HG02970 (cell line): ENCODE data around the gene STPG3.

Source experiments
- ATAC-seq: cut with Tn5 transposase; IDR thresholded peaks from one replicate; pipeline ENCODE4 v1.9.1; 2021; ENCODE audit warnings: mild to moderate bottlenecking, moderate library complexity, moderate number of reproducible peaks; ENCODE audit not compliant: unreplicated experiment, low FRiP score

The STPG3 gene

GRCh38 chr9:137221506-137222111 is 29.5 kb upstream of the STPG3 start:
- no peak for ATAC-seq

DNA sequence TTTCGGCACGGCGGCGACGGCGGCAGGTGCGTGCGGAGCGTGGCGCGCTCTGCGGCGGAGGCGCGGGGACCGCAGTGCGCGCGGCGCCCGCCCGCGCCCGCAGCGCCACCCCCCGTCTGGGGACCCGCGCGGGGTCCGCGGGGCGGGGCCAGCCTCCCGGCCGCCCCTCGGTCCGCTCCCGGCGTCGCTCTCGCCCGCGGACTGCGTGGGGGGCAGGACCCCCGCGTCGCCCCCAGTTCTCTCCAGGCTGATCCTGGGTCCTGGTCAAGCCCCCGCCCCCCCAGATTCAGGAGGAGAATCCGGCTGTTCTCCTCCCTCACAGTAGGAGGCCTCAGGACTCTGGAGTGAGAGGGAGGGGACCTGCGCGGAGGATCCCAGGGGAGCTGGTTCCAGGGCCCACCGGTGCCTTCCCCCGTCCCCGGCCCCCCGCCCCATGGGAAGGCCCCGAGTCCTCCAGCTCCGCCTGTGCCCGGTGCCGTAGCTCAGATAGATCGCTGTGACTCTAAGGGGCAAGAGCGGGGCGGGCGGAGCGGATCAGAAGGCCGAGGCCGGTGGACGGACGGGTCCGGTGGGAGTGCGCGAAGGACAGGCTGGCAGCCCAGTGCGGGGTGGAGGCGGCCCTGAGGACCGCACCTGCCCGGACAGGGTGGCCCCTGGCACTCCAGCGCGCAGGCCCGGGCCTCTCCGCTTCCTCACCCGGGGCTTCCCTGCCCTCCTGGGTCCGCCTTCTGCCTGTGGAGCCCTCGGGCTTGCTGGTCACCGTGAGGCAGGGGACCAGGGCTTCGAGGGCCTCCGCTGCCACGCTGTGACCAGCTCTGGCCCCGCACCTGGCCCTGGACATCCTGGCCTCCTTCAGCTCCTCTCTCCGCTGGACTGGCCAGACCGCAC is 28.7 kb upstream of the STPG3 start, which contains the start of gene RNF208:
RNF208 (minus strand) TSS at position 51 of the 888 bp plus-strand sequence. CDS start 1,028 bp downstream, outside the sequence.
- ATAC-seq, result peak; percentile 4

DNA sequence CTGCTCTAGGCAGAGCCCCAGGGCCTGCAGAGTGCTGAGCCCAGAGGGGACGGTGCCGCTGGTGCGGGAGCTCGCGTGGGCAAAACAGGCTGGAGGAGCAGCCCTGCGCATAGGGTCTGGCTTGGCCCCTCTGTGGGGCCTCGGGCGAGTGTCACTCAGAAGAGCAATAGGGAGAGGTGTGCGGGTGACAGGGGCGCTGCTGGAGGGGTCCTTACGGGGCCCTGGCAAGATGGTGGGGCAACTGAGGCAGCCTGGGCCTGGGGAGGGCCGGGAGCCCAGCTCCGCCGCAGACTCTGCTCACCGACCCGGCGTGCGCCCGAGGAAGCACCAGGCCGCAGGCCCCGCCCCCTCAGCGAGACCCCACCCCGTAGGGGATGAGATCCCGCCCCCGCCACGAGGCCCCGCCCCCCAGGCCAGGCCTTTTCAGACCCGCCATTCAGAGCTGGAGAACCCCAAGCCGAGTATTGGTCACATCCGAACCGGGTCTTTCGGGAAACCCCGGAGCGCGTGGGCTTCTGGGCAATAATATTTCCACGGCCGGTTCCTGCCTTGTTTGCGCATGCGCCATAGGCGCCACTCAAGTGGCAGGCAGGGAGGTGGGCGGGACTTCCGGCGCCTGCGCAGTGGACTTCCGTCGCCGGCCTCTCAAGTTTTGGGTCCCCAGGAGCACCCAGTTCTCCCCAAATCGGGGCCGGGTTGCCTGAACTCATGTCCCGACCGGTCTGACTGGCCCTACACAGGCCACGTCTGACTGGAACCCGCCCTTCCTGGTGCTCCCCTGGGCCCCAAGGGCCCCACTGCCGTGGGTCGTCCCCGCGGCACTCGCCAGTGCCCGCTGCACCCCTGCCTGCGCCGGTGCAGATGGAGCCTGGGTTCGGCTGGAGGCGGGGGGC is 27.8 kb upstream of the STPG3 start:
- peak; percentile 78 for ATAC-seq

- ATAC-seq, result no peak
These were observed 26.0 kb upstream of the STPG3 start, which contains the start of gene CYSRT1 for GRCh38 chr9:137224830-137225694. Gene CYSRT1, plus strand, starts transcription at chr9:137225174. Its CDS starts 448 bp downstream, at chr9:137225622.

- ATAC-seq, result no peak
These were observed 25.3 kb upstream of the STPG3 start for GRCh38 chr9:137225699-137226331.

GRCh38 chr9:137226338-137227053 is 24.6 kb upstream of the STPG3 start:
- ATAC-seq, result no peak

DNA sequence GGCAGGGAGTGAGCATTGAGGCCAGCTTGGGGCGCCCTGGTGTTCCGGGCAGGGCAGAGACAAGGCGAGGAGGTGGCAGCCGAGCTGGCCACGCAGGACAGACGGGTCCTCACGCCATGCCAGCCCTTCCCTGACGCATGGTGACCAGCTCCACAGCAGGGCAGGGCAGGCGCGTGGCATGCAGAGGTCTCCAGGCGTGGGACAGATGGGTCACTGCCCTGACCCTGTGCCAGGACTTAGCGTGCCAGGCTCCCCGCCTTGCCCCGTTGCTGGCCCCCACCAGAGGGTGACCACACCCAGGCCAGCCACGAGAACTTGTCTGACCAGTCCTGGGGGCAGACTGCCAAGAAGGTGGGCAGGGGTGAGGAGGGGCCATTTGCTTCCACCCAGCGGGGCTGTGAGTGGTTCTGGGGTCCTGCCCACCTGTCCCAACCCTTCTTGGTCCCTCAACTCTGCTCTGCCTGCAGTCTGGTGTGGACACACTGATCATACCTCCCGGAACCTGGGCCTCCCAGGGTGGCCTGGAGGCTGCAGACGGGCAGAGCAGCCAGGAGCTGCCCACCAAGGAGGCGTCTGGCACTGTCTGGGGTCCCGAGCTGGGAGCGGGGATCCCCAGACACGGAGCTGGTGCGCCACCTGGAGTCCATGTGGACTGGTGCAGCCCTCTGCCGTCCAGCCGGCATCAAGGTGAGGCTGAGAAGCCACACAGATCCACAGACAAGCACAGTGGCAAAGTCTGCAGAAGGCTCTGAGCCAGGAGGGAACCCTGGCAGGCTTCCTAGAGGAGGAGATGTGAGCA is 23.8 kb upstream of the STPG3 start, which contains the start of gene RNF224:
RNF224 (plus strand) TSS at position 449 of the 799 bp plus-strand sequence. CDS start 834 bp downstream, outside the sequence.
- no peak for ATAC-seq

DNA sequence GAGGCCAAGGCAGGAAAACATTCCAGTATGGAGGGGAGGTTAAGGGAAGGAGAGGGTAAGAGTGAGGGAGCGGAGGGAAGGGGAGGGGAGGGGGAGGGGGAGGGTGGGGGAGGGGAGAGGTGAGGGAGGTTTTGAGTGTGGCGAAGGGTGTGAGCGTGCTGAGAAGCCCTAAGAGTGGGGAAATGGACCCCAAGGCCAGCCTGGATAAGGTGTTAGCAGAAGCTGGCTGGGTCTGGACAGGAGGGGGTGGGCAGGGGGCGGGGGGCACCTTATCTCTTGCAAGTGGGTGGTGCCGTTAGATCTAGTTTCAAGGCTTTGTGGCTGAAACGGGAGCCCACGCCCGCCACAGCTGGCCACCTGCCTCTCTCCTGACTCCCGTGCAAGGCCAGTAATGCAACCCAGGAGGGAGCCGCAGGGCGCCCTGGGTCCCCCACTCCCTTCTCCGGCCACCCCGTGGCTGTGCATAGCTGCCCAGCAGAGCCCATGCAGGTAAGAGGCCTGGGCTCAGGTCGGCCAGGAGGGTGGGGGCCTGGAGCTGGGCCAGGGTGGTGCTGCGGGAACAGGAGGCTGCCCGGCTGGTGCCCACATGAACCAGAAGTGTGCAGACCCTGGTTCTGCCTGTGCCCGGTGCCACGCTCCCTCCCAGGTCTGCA is 23.1 kb upstream of the STPG3 start:
- ATAC-seq, result no peak

DNA sequence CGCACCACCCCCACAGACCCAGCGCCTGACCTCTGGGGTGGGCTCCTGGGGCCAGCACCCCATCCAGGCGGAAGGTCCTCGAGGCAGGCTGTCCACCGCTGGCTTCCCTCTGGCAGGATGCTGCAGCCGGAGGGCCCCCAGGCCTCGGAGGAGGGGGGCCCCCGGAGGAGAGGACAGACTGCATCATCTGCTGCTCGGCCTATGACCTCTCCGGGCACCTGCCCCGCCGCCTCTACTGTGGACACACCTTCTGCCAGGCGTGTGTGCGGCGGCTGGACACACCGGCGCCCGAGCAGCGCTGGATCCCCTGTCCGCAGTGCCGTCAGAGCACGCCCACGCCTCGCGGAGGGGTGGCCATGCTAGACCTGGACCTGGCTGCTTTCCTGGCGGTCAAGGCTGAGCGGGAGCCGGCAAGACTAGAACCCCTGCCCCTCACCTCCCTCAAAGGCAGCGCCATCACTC is 22.5 kb upstream of the STPG3 start:
- ATAC-seq, result no peak

- ATAC-seq, result no peak
These were observed 21.9 kb upstream of the STPG3 start for GRCh38 chr9:137228968-137229896.

- ATAC-seq, result no peak
These were observed 21.0 kb upstream of the STPG3 start for GRCh38 chr9:137229903-137230704.

GRCh38 chr9:137230705-137231371 is 20.2 kb upstream of the STPG3 start, which contains the start of gene SLC34A3:
Gene SLC34A3, plus strand, starts transcription at chr9:137230901. Its CDS starts 802 bp downstream, at chr9:137231703.
- ATAC-seq, result no peak

DNA sequence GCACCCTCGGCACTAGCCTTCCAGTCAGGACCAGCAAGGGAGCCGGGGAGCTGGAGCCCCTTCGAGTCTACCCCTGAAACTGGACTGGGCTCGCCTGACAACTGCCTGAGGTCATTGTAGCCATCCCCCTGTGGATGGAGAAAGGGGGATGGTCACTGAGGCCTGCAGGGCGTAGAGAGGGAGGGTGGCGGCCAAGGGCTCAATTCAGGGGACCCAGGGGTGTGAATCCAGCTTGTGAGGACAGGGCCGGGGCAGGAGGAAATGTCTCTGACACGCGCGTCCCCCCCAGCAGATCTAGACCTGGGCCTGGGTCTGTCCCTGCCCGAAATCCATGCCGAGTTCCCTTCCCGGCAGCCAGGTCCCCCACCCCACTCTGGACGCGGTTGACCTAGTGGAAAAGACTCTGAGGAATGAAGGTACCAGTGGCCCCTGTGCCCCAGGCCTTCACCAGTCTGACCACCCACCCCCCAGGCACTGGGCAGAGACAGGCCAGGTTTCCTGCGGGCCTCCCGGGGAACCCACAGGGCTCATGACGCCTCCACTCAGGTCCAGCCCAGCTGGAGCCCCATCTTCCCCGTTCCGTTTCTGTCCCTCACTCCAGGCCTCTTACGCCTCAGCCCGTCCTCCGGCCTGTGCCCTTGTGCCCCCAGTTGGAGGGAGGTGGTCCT is 19.6 kb upstream of the STPG3 start:
- ATAC-seq, result no peak

- no peak for ATAC-seq
These were observed 19.0 kb upstream of the STPG3 start for GRCh38 chr9:137232101-137232500.
